SU-DHL-6 (cell line): ENCODE data around the gene GRID1.

Source experiments
- H2AFZ ChIP-seq: fragments of 200-600 bp; sonication (generic); 2 replicates; pipeline ENCODE4 v1.6.1; 2014; ENCODE audit warnings: low read depth, mild to moderate bottlenecking, moderate library complexity, mixed read lengths, antibody characterized with exemption, low read length; ENCODE audit not compliant: severe bottlenecking
- H3F3A ChIP-seq: fragments of 200-600 bp; shearing (Covaris generic); 2 replicates; pipeline ENCODE4 v1.6.0; 2016; ENCODE audit warnings: antibody characterized with exemption, mild to moderate bottlenecking; ENCODE audit not compliant: insufficient read depth
- H3K27ac ChIP-seq: fragments of 200-600 bp; sonication (generic); 2 replicates; pipeline ENCODE4 v1.5.1; 2016; ENCODE audit warnings: low read depth, mild to moderate bottlenecking, low read length, moderate library complexity, mixed read lengths
- H3K27me3 ChIP-seq: fragments of 200-600 bp; sonication (generic), shearing (Covaris generic); 2 replicates; pipeline ENCODE4 v1.6.0; 2014; ENCODE audit warnings: mild to moderate bottlenecking, low read length
- H3K36me3 ChIP-seq: fragments of 200-600 bp; sonication (generic); 2 replicates; pipeline ENCODE4 v1.6.1; 2014; ENCODE audit warnings: mild to moderate bottlenecking, low read length, mixed read lengths
- H3K4me2 ChIP-seq: fragments of 300-600, 200-600 bp; shearing (Covaris generic), sonication (generic); 2 replicates; pipeline ENCODE4 v1.6.0; 2014; ENCODE audit warnings: low read length, low read depth, mild to moderate bottlenecking; ENCODE audit not compliant: poor library complexity, severe bottlenecking
- H3K4me3 ChIP-seq: fragments of 200-600 bp; sonication (generic); 2 replicates; pipeline ENCODE4 v1.5.1; 2014; ENCODE audit warnings: antibody characterized with exemption, low read length, mild to moderate bottlenecking, mixed read lengths; ENCODE audit not compliant: insufficient read depth, poor library complexity, severe bottlenecking
- H3K79me2 ChIP-seq: fragments of 200-600 bp; sonication (generic); 2 replicates; pipeline ENCODE4 v1.6.1; 2014; ENCODE audit warnings: mild to moderate bottlenecking, low read length, moderate library complexity; ENCODE audit not compliant: insufficient read depth
- H3K9ac ChIP-seq: fragments of 200-600 bp; sonication (generic); 2 replicates; pipeline ENCODE4 v1.7.0; 2014; ENCODE audit warnings: mild to moderate bottlenecking, low read length
- H3K9me2 ChIP-seq: fragments of 200-600 bp; sonication (generic); replicated peaks from 2 replicates; pipeline ENCODE4 v1.6.1; 2014; ENCODE audit warnings: low read length; ENCODE audit not compliant: insufficient read depth
- H3K9me3 ChIP-seq: fragments of 200-600 bp; sonication (generic); 2 replicates; pipeline ENCODE4 v1.6.1; 2014; ENCODE audit warnings: low read length, mixed read lengths; ENCODE audit not compliant: insufficient read depth
- H4K20me1 ChIP-seq: fragments of 200-600 bp; sonication (generic); 2 replicates; pipeline ENCODE4 v1.6.1; 2014; ENCODE audit warnings: low read depth, mild to moderate bottlenecking, antibody characterized with exemption, low read length, moderate library complexity, mixed read lengths
- EZH2phosphoT487 ChIP-seq: fragments of 200-600 bp; sonication (generic), shearing (Covaris generic); conservative IDR thresholded peaks from 2 replicates; pipeline ENCODE4 v1.6.1; 2018; ENCODE audit warnings: mild to moderate bottlenecking, antibody characterized with exemption, low read length, moderate library complexity, mixed read lengths
- TF ChIP-seq, protein P1 (sequence below): fragments of 200-600 bp; sonication (generic); IDR thresholded peaks from one replicate; pipeline ENCODE4 v1.5.1; 2017; ENCODE audit warnings: antibody characterized with exemption, mild to moderate bottlenecking, low read length, moderate library complexity; ENCODE audit not compliant: insufficient read depth, poor library complexity, severe bottlenecking

Gene GRID1

DNA sequence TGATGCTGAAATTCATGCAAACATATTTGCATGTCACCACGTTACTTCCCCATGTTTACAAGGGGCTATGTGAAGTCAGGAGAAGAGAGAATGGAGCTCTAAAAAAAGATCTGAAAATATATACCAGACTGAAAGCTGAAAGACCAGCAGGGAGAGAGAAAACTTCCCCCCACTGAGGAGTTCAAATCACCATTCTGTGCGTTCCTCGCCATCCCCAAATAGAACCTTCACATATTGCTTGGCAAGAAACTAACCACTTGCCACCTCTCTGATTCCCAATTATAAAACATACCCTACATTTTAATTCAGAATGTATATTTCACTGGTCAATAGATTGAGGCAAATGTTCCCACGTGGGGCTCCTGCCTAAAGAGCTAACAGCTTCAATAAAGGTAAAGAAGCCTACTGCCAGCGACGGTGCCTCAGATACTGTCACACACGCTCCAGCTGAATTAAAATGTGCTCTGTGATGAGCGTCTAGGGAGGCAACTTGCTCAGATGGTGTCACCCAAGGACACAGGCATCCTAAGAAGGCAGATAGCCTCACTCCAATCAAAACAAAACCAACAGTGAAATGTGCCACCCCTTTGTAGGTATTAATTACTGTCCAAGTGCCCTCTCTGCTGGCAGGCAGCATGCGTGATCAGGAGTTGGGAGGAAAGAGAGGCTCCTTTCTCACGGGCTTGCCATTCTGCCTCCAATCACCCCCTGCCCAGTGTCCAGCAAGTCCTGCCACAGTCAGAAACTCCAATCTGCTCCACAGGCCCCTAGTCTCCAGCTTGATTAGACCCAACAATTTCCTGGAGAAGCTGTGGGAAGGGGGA lies 298.2 kb downstream of the GRID1 start:
- Histone ChIP-seq H3K27ac (no peak overlapping the region), H3K9me2 (no peaks in the 10 kb centered on the region), H3K36me3 (no peaks in the 10 kb centered on the region), H3K9me3 (no peaks in the 10 kb centered on the region), H3K9ac (no peak overlapping the region), H3K4me3 (no peak overlapping the region), H4K20me1 (no peaks in the 10 kb centered on the region), H2AFZ (no peak overlapping the region), H3K4me2 (no peak overlapping the region), H3K79me2 (no peaks in the 10 kb centered on the region), H3F3A (no peaks in the 10 kb centered on the region), H3K27me3 (no peaks in the 10 kb centered on the region)
- TF ChIP-seq, protein P1, sequence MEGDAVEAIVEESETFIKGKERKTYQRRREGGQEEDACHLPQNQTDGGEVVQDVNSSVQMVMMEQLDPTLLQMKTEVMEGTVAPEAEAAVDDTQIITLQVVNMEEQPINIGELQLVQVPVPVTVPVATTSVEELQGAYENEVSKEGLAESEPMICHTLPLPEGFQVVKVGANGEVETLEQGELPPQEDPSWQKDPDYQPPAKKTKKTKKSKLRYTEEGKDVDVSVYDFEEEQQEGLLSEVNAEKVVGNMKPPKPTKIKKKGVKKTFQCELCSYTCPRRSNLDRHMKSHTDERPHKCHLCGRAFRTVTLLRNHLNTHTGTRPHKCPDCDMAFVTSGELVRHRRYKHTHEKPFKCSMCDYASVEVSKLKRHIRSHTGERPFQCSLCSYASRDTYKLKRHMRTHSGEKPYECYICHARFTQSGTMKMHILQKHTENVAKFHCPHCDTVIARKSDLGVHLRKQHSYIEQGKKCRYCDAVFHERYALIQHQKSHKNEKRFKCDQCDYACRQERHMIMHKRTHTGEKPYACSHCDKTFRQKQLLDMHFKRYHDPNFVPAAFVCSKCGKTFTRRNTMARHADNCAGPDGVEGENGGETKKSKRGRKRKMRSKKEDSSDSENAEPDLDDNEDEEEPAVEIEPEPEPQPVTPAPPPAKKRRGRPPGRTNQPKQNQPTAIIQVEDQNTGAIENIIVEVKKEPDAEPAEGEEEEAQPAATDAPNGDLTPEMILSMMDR = no peak
- no peak for TF ChIP-seq EZH2phosphoT487

DNA sequence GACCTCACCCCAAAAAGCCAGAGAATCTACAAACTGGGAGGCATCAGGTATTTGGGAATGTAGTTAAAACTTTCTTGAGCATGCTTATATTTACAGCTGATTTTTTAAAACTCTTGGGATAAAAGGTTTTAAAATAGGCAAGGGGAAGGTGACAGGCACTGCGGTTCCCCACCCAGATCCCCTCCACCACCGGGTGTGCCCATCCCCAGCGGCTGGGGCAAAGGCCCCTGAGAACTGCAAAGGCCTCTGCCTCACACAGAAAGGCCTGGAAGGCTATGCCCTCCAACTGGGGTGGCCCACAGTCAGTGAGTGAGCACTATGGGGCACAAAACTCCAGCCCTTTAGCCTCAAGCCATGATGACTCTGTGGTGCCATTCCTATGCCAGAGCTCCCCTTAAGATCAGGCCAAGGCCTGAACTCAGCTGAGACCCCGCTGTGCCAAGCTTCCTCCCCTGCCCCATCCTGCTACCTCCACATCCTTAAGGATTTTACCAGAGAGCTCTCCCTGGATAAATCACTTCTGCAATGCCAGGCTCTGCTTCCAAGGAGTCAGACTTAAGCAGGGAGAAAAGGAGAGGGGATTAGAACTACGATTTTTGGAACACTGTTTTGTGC lies 299.1 kb downstream of the GRID1 start:
- H3F3A ChIP-seq = no peaks in the 10 kb centered on the region
- H3K27ac ChIP-seq = no peak overlapping the region
- H3K79me2 ChIP-seq = no peaks in the 10 kb centered on the region
- H3K36me3 ChIP-seq = no peaks in the 10 kb centered on the region
- no peak overlapping the region for H3K4me3 ChIP-seq
- no peak overlapping the region for H3K9ac ChIP-seq
- H3K9me2 ChIP-seq = no peaks in the 10 kb centered on the region
- H3K9me3 ChIP-seq = no peaks in the 10 kb centered on the region
- no peak overlapping the region for H2AFZ ChIP-seq
- H3K4me2 ChIP-seq = no peak overlapping the region
- H4K20me1 ChIP-seq = no peaks in the 10 kb centered on the region
- H3K27me3 ChIP-seq = no peaks in the 10 kb centered on the region
- TF ChIP-seq EZH2phosphoT487 = no peak

DNA sequence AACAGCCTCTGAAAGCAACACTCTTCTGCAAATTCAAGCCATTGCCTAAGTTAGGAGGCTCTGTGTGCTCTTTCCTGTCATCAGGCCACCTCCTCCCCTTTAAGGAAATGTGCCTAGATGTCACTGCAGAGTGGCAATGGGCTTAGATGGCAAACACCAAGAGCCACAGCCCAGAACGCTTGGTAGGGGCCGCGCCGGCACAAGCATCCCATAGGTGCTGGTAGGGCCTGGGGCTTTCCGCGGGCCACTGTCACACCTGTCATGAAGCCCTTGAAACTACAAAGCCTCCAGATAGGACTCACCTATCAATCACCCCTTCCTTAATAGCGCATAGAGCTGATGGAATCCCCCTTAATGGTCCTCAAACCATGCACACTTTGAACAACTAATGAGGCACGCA lies 299.9 kb downstream of the GRID1 start:
- Histone ChIP-seq H3K27ac (no peak overlapping the region), H3K36me3 (no peaks in the 10 kb centered on the region), H3K9me2 (no peaks in the 10 kb centered on the region), H3K4me2 (no peak overlapping the region), H3K79me2 (no peaks in the 10 kb centered on the region), H3F3A (no peaks in the 10 kb centered on the region), H3K9ac (no peak overlapping the region), H4K20me1 (no peaks in the 10 kb centered on the region), H3K27me3 (no peaks in the 10 kb centered on the region), H3K9me3 (no peaks in the 10 kb centered on the region), H3K4me3 (no peak overlapping the region), H2AFZ (no peak overlapping the region)
- no peak for TF ChIP-seq EZH2phosphoT487
- TF ChIP-seq, protein P1 = no peak

DNA sequence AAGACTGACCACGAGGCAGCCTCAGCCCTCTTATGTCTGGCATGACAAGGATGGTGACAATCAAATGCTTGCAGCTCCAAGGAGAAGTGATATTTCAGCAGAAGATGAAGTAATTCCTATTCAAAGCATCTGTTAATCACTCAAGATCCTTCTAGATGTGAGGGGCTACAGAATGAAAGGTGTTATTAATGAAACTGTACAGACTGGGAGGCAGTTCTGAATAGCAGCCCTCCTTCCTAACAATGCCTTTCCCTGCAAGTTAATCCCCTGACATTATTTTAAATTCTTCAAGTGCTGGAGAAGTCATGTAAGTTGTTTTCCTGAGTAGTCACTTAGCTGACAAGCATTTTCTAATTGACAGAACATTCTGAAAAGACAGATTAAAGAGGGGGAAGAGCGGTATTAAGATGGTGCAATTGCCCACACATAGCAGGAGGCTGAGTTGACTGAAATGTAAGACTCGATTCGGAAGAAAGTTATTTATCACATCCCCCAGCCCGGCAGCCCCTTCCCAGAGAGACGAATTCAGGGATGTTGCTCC lies 300.8 kb downstream of the GRID1 start:
- TF ChIP-seq EZH2phosphoT487 = no peak
- TF ChIP-seq, protein P1 = no peak
- H3F3A ChIP-seq = no peaks in the 10 kb centered on the region
- no peaks in the 10 kb centered on the region for H3K9me3 ChIP-seq
- no peaks in the 10 kb centered on the region for H3K27me3 ChIP-seq
- no peaks in the 10 kb centered on the region for H3K36me3 ChIP-seq
- H4K20me1 ChIP-seq = no peaks in the 10 kb centered on the region
- H3K9ac ChIP-seq = no peak overlapping the region
- H2AFZ ChIP-seq = no peak overlapping the region
- no peak overlapping the region for H3K4me3 ChIP-seq
- no peak overlapping the region for H3K27ac ChIP-seq
- H3K79me2 ChIP-seq = no peaks in the 10 kb centered on the region
- H3K9me2 ChIP-seq = no peaks in the 10 kb centered on the region
- H3K4me2 ChIP-seq = no peak overlapping the region
